Ovary (tissue), 9 donors: ENCODE results near the gene TBL1XR1. TPM values are rescaled to one million over a fixed set of nuclear protein-coding genes. Genes with fewer than 3 reads are reported as not detected.

Experiments used
- DNase-seq, 5 donors: peaks; one replicate each; pipeline ENCODE4 v3.0.0-alpha.2; 2019 to 2020
- H3K27ac ChIP-seq, 2 donors: fragments of 200-600 bp; one replicate each; pipeline versions ENCODE4 v1.5.1 to v1.8.0; 2019 to 2022
- H3K27me3 ChIP-seq: fragments of 200-600 bp; one replicate; pipeline ENCODE4 v1.8.0; 2022
- H3K36me3 ChIP-seq: fragments of 200-600 bp; sonication (generic); one replicate; pipeline ENCODE4 v1.5.1; 2019
- H3K4me1 ChIP-seq: one replicate; pipeline ENCODE4 v1.8.1; 2013; ENCODE audit warnings: mild to moderate bottlenecking, moderate library complexity; ENCODE audit not compliant: insufficient read depth
- H3K4me3 ChIP-seq: fragments of 200-600 bp; sonication (generic); one replicate; pipeline ENCODE4 v1.5.1; 2017
- H3K9me3 ChIP-seq, 2 donors: fragments of 200-600 bp in 1 of 2; sonication (generic) in 1 of 2; one replicate each; pipeline versions ENCODE4 v1.5.1 to v1.8.1; 2013 to 2019; ENCODE audit warnings: mild to moderate bottlenecking in 1 of 2, moderate library complexity in 1 of 2
- CTCF ChIP-seq, 3 donors: fragments of 450-650 bp in 2 of 3; fragments of 200-600 bp in 1 of 3; IDR thresholded peaks; one replicate each; pipeline versions ENCODE4 v1.5.1 to v1.8.0; 2016 to 2022; ENCODE audit warnings: antibody characterized with exemption in 3 of 3, mild to moderate bottlenecking in 1 of 3
- EP300 ChIP-seq: sonication (generic); formaldehyde crosslinking; IDR thresholded peaks from one replicate; pipeline ENCODE4 v1.6.1; 2017; ENCODE audit warnings: antibody characterized with exemption
- POLR2A ChIP-seq: fragments of 450-650 bp; IDR thresholded peaks from one replicate; pipeline ENCODE4 v1.6.1; 2017; ENCODE audit warnings: antibody characterized with exemption, mild to moderate bottlenecking, moderate library complexity
- WGBS, 3 donors: extraction: QIAGEN DNeasy Blood & Tissue Kit in 1 of 3; methylation state at CpG; one replicate each; pipeline versions ENCODE4 v1.1.5 to v1.1.7; 2013 to 2017; 5-methylcytosine and 5-hydroxymethylcytosine counted together
- intact Hi-C, 4 donors: fragments of 100-400 bp; cut with DNase I; formaldehyde crosslinking; loops; one replicate each; pipeline versions ENCODE4 v1.11.0 to v1.15.1; 2022 to 2023
- polyA plus RNA-seq, 2 donors: library from polyadenylated mRNA; stranded (reverse); fragments of 200-250 nt in 1 of 2; fragments of 350-450 nt in 1 of 2; fragmentation: Illumina TruSeq in 1 of 2; extraction: RNeasy Lipid Tissue Mini Kit (QIAGEN cat#74804) in 1 of 2; gene quantifications; one replicate each; pipeline ENCODE4 v1.2.3, GENCODE V29; 2013 to 2014
- total RNA-seq, 7 donors: library from RNA; depleted of rRNA in 2 of 7; stranded (reverse); fragments of >200 nt in 2 of 7; fragmentation: NEBNext Ultra II Directional in 3 of 7; extraction: Animal tissue kit (Norgen Biotek cat#: 25700) in 3 of 7; gene quantifications; one replicate each; pipeline versions ENCODE4 v1.1.0 to v1.2.4, GENCODE V29; 2016 to 2023
- donor health status: DM: no; HTN: no; CAD: no; lungs with moderate emphysema.
- donor health status: DM: no; HTN: no; CAD: no.
- donor health status: Bipolar disorder and iron deficiency.
- donor health status: DM: yes; HTN: yes; CAD: no.
- donor health status: DM: no; HTN: no; CAD: no.
- donor health status: DM: yes; HTN: yes; CAD: no.

The TBL1XR1 gene
- total and polyA plus RNA-seq, 9 donors = 30.0 to 160 (median 114) TPM

GRCh38 chr3:176976586-176976985 is 220.7 kb downstream of the TBL1XR1 start:
- H3K27ac ChIP-seq = no peak overlapping the region
- H3K36me3 ChIP-seq = no peaks in the 10 kb centered on the region
- no peak overlapping the region for H3K4me3 ChIP-seq
- H3K4me1 ChIP-seq = no peaks in the 10 kb centered on the region
- H3K27me3 ChIP-seq = no peaks in the 10 kb centered on the region
- H3K9me3 ChIP-seq = no peaks in the 10 kb centered on the region
- no peak for TF ChIP-seq POLR2A
- no peak for TF ChIP-seq EP300
- no peak for TF ChIP-seq CTCF (IDR thresholded peaks at IDR 0.05)
- intact Hi-C loops = no loop called here
- no peak for DNase-seq
- WGBS, 3 donors = 88 to 94% (median 94%) methylated on average over 10 of the region's 10 CpGs

- Histone ChIP-seq H3K27ac (no peak overlapping the region), H3K4me3 (no peak overlapping the region), H3K9me3 (no peaks in the 10 kb centered on the region), H3K36me3 (no peaks in the 10 kb centered on the region), H3K4me1 (peaks cover 2% of the 10 kb centered on the region), H3K27me3 (no peaks in the 10 kb centered on the region)
- intact Hi-C loops = no loop called here
- TF ChIP-seq POLR2A (no peak), EP300 (no peak), CTCF (IDR thresholded peaks at IDR 0.05) (no peak)
- 68 to 80% (median 71%) methylated on average over 4 of the region's 4 CpGs for WGBS, 3 donors
- no peak for DNase-seq
Measured at GRCh38 chr3:176974279-176974678, 223.0 kb downstream of the TBL1XR1 start.

- no peak for TF ChIP-seq CTCF (IDR thresholded peaks at IDR 0.05)
- TF ChIP-seq POLR2A = no peak
- no peak for TF ChIP-seq EP300
- WGBS, 3 donors = 92 to 97% (median 97%) methylated on average over 5 of the region's 5 CpGs
Measured at GRCh38 chr3:176971613-176972174, 225.6 kb downstream of the TBL1XR1 start.

GRCh38 chr3:176970770-176971169 is 226.5 kb downstream of the TBL1XR1 start:
- Histone ChIP-seq H3K9me3 (no peaks in the 10 kb centered on the region), H3K4me1 (peaks cover 8% of the 10 kb centered on the region), H3K27ac (no peak overlapping the region), H3K36me3 (no peaks in the 10 kb centered on the region), H3K27me3 (no peaks in the 10 kb centered on the region), H3K4me3 (no peak overlapping the region)
- DNase-seq = no peak
- WGBS, 3 donors = 86 to 97% (median 96%) methylated on average over 3 of the region's 3 CpGs
- TF ChIP-seq CTCF (IDR thresholded peaks at IDR 0.05) (no peak), EP300 (no peak), POLR2A (no peak)
- intact Hi-C loops = no loop called here

More at GRCh38 chr3:176971613-176972174, 225.6 kb downstream of the TBL1XR1 start:
- intact Hi-C loops = no loop called here
- DNase-seq = no peak
- no peaks in the 10 kb centered on the region for H3K27me3 ChIP-seq
- H3K36me3 ChIP-seq = no peaks in the 10 kb centered on the region
- peaks cover 8% of the 10 kb centered on the region for H3K4me1 ChIP-seq
- no peaks in the 10 kb centered on the region for H3K9me3 ChIP-seq
- no peak overlapping the region for H3K4me3 ChIP-seq
- no peak overlapping the region for H3K27ac ChIP-seq
